ENCODE results near the gene OMP. TPM values are rescaled to one million over a fixed set of nuclear protein-coding genes. Genes with fewer than 3 reads are reported as not detected.

The OMP gene
- total RNA-seq, 2 donors from 2014 or later = not detected

DNA sequence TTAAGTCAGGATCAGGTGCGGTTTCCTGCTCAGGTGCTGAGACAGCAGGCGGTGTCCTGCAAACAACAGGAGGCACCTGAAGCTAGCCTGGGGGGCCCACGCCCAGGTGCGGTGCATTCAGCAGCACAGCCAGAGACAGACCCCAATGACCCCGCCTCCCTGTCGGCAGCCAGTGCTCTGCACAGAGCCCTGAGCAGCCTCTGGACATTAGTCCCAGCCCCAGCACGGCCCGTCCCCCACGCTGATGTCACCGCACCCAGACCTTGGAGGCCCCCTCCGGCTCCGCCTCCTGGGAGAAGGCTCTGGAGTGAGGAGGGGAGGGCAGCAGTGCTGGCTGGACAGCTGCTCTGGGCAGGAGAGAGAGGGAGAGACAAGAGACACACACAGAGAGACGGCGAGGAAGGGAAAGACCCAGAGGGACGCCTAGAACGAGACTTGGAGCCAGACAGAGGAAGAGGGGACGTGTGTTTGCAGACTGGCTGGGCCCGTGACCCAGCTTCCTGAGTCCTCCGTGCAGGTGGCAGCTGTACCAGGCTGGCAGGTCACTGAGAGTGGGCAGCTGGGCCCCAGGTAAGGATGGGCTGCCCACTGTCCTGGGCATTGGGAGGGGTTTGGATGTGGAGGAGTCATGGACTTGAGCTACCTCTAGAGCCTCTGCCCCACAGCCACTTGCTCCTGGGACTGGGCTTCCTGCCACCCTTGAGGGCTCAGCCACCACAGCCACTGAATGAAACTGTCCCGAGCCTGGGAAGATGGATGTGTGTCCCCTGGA is 25.5 kb downstream of the OMP start, which contains the start of gene MYO7A:
Gene MYO7A (plus strand): TSS at position 327 of the 772 bp plus-strand sequence. CDS start 2,389 bp downstream, outside the sequence.
- no peak within 1 kb of the TSS for H3K27ac Mint-ChIP-seq
- no peak for DNase-seq
- no peaks in the 10 kb centered on the region for H3K9me3 Mint-ChIP-seq
- no peak for ATAC-seq (replicated peaks in 1 of 2)
- no peaks in the 10 kb centered on the region for H3K27me3 Mint-ChIP-seq (ENCODE audit: low read depth)
- peak within 1 kb of the TSS; percentile 69 to 70 for H3K4me3 Mint-ChIP-seq
- H3K36me3 Mint-ChIP-seq (ENCODE audit: insufficient read depth in 2 of 2) = no peaks in the 10 kb centered on the region
- H3K4me1 Mint-ChIP-seq (ENCODE audit: low read depth) = peaks cover 7% of the 10 kb centered on the region

DNA sequence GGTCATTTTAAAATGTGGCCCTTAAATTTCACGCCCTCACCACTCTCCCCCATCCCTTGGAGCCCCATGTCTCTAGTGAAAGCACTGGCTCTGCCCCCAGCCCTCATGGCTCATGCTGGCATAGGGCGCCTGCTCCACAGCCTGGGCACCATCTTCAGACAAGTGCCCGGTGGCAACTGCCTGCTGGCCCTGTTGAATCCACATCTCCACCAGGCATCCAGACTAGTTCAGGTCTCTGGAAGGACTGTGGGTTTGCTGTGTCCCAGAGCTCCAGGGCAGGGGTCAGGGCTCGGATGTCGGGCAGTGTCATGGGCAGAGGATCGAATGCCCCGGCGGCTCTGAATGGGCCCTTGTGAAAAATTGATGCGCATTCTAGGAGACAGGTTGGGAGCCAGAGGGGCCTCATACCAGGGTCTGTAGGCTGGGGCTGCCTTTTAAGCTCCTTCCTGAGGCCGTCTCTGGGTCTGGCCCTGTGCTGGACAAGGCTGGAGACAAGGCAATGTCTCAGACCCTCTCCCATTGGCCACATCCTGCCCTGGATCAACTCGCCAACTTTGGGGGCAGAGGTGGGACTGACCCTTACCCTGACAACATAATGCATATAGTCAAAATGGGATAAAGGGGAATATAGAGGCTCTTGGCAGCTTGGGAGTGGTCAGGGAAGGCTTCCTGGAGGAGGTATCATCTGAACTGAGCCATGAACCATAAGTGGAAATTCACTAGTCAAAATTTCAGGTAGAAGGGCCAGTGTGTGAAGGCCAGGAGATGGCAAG is 26.6 kb downstream of the OMP start:
- H3K4me1 Mint-ChIP-seq (ENCODE audit: low read depth) = peaks cover 7% of the 10 kb centered on the region
- DNase-seq (no peak), ATAC-seq (replicated peaks in 1 of 2) (no peak)
- no peak overlapping the region for H3K4me3 Mint-ChIP-seq
- H3K9me3 Mint-ChIP-seq = no peaks in the 10 kb centered on the region
- no peak overlapping the region for H3K27ac Mint-ChIP-seq
- no peaks in the 10 kb centered on the region for H3K36me3 Mint-ChIP-seq (ENCODE audit: insufficient read depth in 2 of 2)
- no peaks in the 10 kb centered on the region for H3K27me3 Mint-ChIP-seq (ENCODE audit: low read depth)

DNA sequence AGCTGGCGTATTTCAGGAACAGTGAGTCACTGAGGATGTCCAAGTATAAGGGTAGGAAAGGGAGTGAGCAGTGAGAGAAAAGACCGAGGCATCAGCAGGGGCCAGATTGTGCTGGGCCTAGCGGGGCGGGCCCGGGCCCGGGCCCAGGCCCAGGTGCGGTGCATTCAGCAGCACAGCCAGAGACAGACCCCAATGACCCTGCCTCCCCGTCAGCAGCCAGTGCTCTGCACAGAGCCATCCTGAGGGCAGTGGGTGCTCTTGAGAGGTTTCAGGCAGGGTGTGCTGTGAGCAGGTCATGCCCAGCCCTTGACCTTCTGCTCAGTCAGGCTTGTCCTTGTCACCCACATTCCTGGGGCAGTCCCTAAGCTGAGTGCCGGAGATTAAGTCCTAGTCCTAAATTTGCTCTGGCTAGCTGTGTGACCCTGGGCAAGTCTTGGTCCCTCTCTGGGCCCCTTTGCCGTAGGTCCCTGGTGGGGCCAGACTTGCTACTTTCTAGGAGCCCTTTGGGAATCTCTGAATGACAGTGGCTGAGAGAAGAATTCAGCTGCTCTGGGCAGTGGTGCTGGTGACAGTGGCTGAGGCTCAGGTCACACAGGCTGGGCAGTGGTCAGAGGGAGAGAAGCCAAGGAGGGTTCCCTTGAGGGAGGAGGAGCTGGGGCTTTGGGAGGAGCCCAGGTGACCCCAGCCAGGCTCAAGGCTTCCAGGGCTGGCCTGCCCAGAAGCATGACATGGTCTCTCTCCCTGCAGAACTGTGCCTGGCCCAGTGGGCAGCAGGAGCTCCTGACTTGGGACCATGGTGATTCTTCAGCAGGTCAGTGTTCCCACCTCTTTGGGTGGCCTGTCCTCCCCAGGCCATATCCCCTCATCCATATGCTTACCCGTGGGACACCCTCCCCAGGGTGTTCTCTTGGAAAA is 27.5 kb downstream of the OMP start:
- ATAC-seq (replicated peaks in 1 of 2) (no peak), DNase-seq (no peak)
- H3K27me3 Mint-ChIP-seq (ENCODE audit: low read depth) = no peaks in the 10 kb centered on the region
- H3K4me1 Mint-ChIP-seq (ENCODE audit: low read depth) = peaks cover 11% of the 10 kb centered on the region
- H3K36me3 Mint-ChIP-seq (ENCODE audit: insufficient read depth in 2 of 2) = no peaks in the 10 kb centered on the region
- no peaks in the 10 kb centered on the region for H3K9me3 Mint-ChIP-seq
- no peak overlapping the region for H3K27ac Mint-ChIP-seq
- H3K4me3 Mint-ChIP-seq = no peak overlapping the region

DNA sequence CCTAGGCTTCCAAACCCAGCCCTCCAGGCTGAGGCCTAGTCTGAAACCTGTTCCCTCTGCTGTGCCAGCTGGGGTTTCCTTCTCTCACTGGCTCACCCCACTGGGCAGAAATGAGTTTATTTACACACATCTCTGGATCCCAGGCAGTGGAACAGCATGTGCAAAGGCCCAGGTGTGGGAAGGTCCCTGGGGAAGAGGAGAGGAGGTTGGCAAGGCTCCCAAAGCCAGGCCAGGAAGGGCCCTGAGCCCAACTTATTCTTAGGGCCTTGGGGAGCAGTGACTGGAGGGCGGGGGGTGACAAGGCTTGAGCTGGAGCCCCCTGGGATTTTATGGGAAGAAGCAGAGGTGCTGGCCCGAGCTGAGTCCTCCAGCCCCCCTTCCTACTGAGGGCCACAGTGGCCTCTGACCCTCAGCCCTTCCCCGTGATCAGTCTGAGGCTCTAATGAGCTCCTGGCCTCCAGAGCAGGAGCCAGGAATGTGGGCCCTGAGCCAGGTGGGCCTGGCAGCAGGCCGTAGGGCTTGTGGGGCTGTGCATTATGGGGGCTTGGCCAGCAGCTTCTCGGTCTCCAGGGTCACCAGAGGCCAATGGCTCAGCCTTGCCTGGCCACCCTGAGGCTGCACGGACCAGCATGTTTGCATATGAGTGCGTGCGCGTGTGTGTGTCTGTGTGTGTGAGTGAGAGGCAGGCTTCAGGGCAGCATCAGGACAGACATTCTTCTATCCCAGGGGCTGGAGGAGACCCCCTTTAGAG is 28.3 kb downstream of the OMP start:
- H3K36me3 Mint-ChIP-seq (ENCODE audit: insufficient read depth in 2 of 2) = no peaks in the 10 kb centered on the region
- H3K27ac Mint-ChIP-seq = no peak overlapping the region
- no peak for DNase-seq
- H3K27me3 Mint-ChIP-seq (ENCODE audit: low read depth) = no peaks in the 10 kb centered on the region
- peaks cover 19% of the 10 kb centered on the region for H3K4me1 Mint-ChIP-seq (ENCODE audit: low read depth)
- ATAC-seq (replicated peaks in 1 of 2) = no peak
- H3K4me3 Mint-ChIP-seq = no peak overlapping the region
- no peaks in the 10 kb centered on the region for H3K9me3 Mint-ChIP-seq

DNA sequence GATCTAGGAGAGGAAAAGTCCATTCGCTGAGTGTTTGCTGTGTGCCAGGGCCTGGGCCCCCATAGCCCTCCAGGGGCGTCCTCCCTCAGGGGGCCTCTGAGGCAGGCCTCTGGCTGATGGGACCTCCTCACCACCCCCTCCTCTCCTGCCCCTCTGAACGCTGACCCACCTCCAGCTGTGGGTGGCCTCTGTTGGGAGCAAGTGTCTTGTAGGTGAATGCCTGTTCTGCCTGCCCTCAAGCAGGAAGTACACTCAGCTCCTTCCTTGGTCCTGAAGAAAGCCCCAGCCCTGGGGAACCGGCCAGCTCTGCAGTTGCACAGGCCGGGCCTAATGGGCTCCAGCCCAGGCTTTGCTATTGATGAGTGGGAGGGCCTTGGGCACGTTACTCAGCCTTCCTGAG is 28.9 kb downstream of the OMP start:
- peaks cover 2% of the 10 kb centered on the region for H3K27me3 Mint-ChIP-seq (ENCODE audit: low read depth)
- H3K4me1 Mint-ChIP-seq (ENCODE audit: low read depth) = peaks cover 25% of the 10 kb centered on the region
- no peak overlapping the region for H3K27ac Mint-ChIP-seq
- ATAC-seq (replicated peaks in 1 of 2) = no peak
- H3K4me3 Mint-ChIP-seq = no peak overlapping the region
- DNase-seq = no peak
- no peaks in the 10 kb centered on the region for H3K36me3 Mint-ChIP-seq (ENCODE audit: insufficient read depth in 2 of 2)
- H3K9me3 Mint-ChIP-seq = no peaks in the 10 kb centered on the region

DNA sequence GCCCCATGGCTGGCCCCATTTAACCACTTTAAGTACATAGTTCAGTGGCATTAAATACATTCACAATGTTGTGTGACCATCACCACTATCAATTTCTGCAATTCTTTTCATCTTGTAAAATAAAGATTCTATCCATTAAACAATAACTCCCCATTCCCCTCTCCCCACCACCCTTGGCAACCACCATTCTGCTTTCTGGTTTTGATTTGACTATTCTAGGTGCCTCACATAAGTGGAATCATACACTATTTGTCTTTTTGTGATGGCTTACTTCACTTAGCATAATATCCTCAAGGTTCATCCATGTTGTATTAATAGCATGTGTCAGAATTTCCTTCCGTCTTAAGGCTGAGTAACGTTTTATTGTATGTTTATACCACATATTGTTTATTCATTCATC is 32.4 kb downstream of the OMP start:
- peaks cover 23% of the 10 kb centered on the region for H3K27me3 Mint-ChIP-seq (ENCODE audit: low read depth)
- no peak for DNase-seq
- H3K27ac Mint-ChIP-seq = no peak overlapping the region
- no peak overlapping the region for H3K4me3 Mint-ChIP-seq
- H3K4me1 Mint-ChIP-seq (ENCODE audit: low read depth) = peaks cover 22% of the 10 kb centered on the region
- no peak for ATAC-seq (replicated peaks in 1 of 2)
- H3K9me3 Mint-ChIP-seq = no peaks in the 10 kb centered on the region
- no peaks in the 10 kb centered on the region for H3K36me3 Mint-ChIP-seq (ENCODE audit: insufficient read depth in 2 of 2)

DNA sequence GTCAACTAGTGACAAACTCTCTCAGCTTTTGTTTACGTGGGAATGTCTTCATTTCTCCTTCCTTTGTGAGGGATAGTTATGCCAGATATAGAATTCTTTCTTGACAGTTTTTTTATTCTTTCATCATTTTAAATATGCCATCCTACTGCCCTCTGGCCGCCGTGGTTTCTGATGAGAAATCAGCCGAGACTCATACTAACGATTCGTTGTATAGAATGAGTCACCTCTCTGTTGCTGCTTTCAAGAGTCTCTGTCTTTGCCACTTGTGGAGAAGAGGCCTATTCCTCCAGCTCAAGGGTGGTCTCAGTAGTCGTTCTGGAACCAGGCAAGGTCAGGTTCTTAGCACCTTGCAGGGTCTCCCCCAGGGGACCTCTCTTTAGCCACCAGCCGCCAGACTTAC is 33.4 kb downstream of the OMP start:
- Mint-ChIP-seq H3K4me3 (peak overlapping the region in 1 of 2 donors; percentile 34), H3K36me3 (ENCODE audit: insufficient read depth in 2 of 2) (no peaks in the 10 kb centered on the region), H3K9me3 (no peaks in the 10 kb centered on the region), H3K4me1 (ENCODE audit: low read depth) (peaks cover 22% of the 10 kb centered on the region), H3K27ac (peak overlapping the region; percentile 21), H3K27me3 (ENCODE audit: low read depth) (peaks cover 23% of the 10 kb centered on the region)
- peak; percentile 27 to 39 for DNase-seq
- ATAC-seq (replicated peaks in 1 of 2) = peak; percentile 68 to 71

DNA sequence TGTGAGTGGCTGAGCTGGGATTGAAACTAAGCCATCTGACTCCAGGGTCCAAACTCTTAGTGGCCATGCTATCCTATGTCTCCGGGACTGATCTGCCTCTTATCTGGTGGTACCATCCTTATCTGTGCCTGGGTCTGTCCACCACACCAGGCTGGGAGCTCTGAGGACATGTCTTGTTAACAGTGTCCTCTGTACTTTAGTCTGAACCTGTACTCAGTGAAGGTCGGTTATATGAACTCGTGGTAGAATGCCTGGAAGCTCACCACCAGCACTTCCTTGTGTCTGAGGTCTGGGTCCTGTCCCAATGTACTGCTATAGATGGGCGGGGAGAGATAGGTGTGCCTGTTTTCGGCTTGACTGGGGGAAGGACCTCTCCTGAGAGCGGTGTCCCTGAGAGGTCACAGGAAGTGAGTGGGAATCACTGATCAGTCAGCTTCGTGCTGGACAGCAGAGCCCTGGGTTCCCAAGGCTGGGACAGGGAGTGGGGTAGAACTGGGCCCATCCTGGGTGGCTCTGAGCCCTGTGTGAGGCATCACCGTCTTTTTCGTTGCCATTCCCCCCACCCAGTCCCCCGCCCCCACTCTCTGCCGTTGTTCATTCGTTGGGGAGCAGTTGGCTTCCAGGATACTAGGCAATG is 34.3 kb downstream of the OMP start:
- DNase-seq = no peak
- no peaks in the 10 kb centered on the region for H3K36me3 Mint-ChIP-seq (ENCODE audit: insufficient read depth in 2 of 2)
- H3K4me1 Mint-ChIP-seq (ENCODE audit: low read depth) = peaks cover 26% of the 10 kb centered on the region
- H3K27ac Mint-ChIP-seq = no peak overlapping the region
- no peak overlapping the region for H3K4me3 Mint-ChIP-seq
- H3K9me3 Mint-ChIP-seq = no peaks in the 10 kb centered on the region
- peaks cover 23% of the 10 kb centered on the region for H3K27me3 Mint-ChIP-seq (ENCODE audit: low read depth)
- ATAC-seq (replicated peaks in 1 of 2) = no peak

DNA sequence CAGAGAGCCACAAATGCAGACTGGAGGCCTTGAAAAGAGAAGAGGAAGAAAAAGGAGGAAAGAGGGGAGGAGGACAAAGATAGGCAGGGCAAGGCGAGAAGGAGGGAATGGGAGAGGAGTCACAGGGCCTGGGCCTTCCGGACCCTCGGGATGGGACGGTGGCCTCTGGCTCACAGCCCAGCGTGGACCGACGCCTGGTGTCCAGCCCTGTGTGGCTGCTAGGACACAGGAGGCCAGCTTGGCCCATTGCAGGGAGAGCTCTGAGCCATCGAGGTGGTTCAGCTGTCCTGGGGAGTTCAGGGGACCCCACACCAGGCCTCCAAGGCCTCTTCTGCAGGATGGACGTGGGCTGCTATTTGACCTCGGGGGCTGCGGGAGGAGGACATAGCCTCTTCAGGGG is 34.8 kb downstream of the OMP start:
- no peak overlapping the region for H3K27ac Mint-ChIP-seq
- H3K36me3 Mint-ChIP-seq (ENCODE audit: insufficient read depth in 2 of 2) = no peaks in the 10 kb centered on the region
- H3K4me3 Mint-ChIP-seq = no peak overlapping the region
- peaks cover 31% of the 10 kb centered on the region for H3K4me1 Mint-ChIP-seq (ENCODE audit: low read depth)
- DNase-seq (no peak), ATAC-seq (replicated peaks in 1 of 2) (no peak)
- H3K27me3 Mint-ChIP-seq (ENCODE audit: low read depth) = peaks cover 23% of the 10 kb centered on the region
- H3K9me3 Mint-ChIP-seq = no peaks in the 10 kb centered on the region

DNA sequence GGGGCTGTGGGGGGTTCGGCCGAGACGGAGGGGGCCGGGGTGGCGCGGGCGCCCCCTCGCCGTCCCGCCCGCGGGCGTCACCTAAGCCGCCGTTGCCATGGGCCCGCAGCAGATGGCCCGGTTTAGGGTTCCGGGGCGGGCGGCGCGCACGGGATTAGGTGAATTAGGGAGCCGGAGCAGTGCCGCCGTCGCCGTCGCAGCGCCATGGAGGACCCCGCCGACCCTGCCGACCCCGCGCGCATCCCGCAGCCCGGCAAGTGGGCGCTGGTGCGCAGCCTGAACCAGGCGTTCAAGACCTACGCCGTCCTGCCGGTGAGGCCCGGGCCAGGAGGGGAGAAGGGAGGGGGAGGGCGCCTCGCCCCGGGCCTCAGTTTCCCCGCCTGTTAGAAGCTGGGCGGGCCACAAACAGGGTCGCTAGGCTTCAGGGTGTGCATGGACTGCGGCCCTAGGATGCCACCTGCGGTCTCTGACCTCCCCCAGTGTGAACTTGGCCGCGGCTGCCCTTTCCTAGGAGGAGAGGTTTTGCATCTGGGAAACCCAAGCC is 35.5 kb downstream of the OMP start:
- H3K4me3 Mint-ChIP-seq = no peak overlapping the region
- H3K27me3 Mint-ChIP-seq (ENCODE audit: low read depth) = peaks cover 23% of the 10 kb centered on the region
- H3K27ac Mint-ChIP-seq = no peak overlapping the region
- ATAC-seq (replicated peaks in 1 of 2) = no peak
- no peak for DNase-seq
- no peaks in the 10 kb centered on the region for H3K36me3 Mint-ChIP-seq (ENCODE audit: insufficient read depth in 2 of 2)
- peaks cover 31% of the 10 kb centered on the region for H3K4me1 Mint-ChIP-seq (ENCODE audit: low read depth)
- H3K9me3 Mint-ChIP-seq = no peaks in the 10 kb centered on the region

DNA sequence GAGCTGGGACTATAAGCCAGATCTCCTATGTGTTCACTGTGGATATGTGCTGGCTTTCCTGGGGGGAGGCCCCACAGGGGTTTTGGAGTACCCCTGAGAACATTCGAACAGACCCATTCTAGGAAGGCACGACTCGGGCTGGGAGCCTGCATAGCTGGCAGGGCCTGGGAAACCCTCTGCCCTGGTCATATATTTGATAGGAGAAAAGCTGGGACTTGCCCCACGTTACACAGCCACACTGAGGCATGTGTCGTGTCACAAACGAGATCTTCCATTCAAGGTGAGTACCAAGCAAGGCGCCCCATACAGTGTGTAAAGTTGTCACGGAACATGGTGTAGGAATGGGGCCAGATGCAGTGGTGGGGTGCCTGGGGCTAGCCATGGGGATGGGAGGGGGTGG is 36.6 kb downstream of the OMP start:
- peaks cover 23% of the 10 kb centered on the region for H3K27me3 Mint-ChIP-seq (ENCODE audit: low read depth)
- H3K27ac Mint-ChIP-seq = no peak overlapping the region
- no peaks in the 10 kb centered on the region for H3K9me3 Mint-ChIP-seq
- no peak overlapping the region for H3K4me3 Mint-ChIP-seq
- no peaks in the 10 kb centered on the region for H3K36me3 Mint-ChIP-seq (ENCODE audit: insufficient read depth in 2 of 2)
- peaks cover 31% of the 10 kb centered on the region for H3K4me1 Mint-ChIP-seq (ENCODE audit: low read depth)
- ATAC-seq (replicated peaks in 1 of 2) = no peak
- DNase-seq = no peak

Data from activated T-cell treated with anti-CD3 and anti-CD28 coated beads, Interleukin-2, amount 50 U/mL, for 72 hours (primary cell).